Activated CD8-positive, alpha-beta T cell treated with anti-CD3 and anti-CD28 coated beads for 36 hours (primary cell): Measurements from ENCODE around the gene FSTL4. TPM values are rescaled to one million over a fixed set of nuclear protein-coding genes. Genes with fewer than 3 reads are reported as not detected.
A peak's percentile ranks its signal among the peaks of the same experiment; 100 is the strongest.

ENCODE experiments used
- ATAC-seq: fragments of 200-7000 bp; cut with Tn5 transposase; one replicate; pipeline ENCODE4 v1.10.0; 2021; ENCODE audit warnings: mild to moderate bottlenecking, moderate library complexity
- CTCF ChIA-PET: fragments of 350-600 bp; sonication (Branson Sonifier 250); formaldehyde crosslinking; loops from one replicate; lab custom pipeline; 2021; ENCODE audit warnings: antibody characterized with exemption; lab: Charles Lee
- POLR2A ChIA-PET: fragments of 350-600 bp; sonication (Branson Sonifier 250); formaldehyde crosslinking; loops from one replicate; lab custom pipeline; 2021; ENCODE audit warnings: antibody characterized with exemption; lab: Charles Lee
- DNase-seq: peaks from one replicate; pipeline ENCODE4 v3.0.0-alpha.2; 2020
- H3K27ac Mint-ChIP-seq: one replicate; pipeline ENCODE4 v1.8.0; 2021; ENCODE audit warnings: mild to moderate bottlenecking, mixed read lengths
- H3K27me3 Mint-ChIP-seq: one replicate; pipeline ENCODE4 v1.8.0; 2021; ENCODE audit warnings: mixed read lengths
- H3K36me3 Mint-ChIP-seq: one replicate; pipeline ENCODE4 v1.8.0; 2021; ENCODE audit warnings: low read depth, mixed read lengths
- H3K4me1 Mint-ChIP-seq: one replicate; pipeline ENCODE4 v1.8.0; 2021; ENCODE audit warnings: low read depth, mixed read lengths
- H3K4me3 Mint-ChIP-seq: one replicate; pipeline ENCODE4 v1.8.0; 2021; ENCODE audit warnings: mild to moderate bottlenecking, moderate library complexity, mixed read lengths
- H3K9me3 Mint-ChIP-seq: one replicate; pipeline ENCODE4 v1.8.0; 2021; ENCODE audit warnings: mixed read lengths
- CTCF ChIP-seq: fragments of 200-600 bp; IDR thresholded peaks from one replicate; pipeline ENCODE4 v1.8.0; 2022; ENCODE audit warnings: antibody characterized with exemption, mild to moderate bottlenecking
- intact Hi-C: fragments of 100-400 bp; cut with micrococcal nuclease; formaldehyde crosslinking; loops from one replicate; pipeline ENCODE4 v1.10.0; 2022
- total RNA-seq, 2 experiments: library from RNA; stranded (reverse); gene quantifications; one replicate each; pipeline ENCODE4 v1.2.3, GENCODE V29; 2021

FSTL4 gene
- total RNA-seq, 2 experiments from 2014 or later: not detected

DNA sequence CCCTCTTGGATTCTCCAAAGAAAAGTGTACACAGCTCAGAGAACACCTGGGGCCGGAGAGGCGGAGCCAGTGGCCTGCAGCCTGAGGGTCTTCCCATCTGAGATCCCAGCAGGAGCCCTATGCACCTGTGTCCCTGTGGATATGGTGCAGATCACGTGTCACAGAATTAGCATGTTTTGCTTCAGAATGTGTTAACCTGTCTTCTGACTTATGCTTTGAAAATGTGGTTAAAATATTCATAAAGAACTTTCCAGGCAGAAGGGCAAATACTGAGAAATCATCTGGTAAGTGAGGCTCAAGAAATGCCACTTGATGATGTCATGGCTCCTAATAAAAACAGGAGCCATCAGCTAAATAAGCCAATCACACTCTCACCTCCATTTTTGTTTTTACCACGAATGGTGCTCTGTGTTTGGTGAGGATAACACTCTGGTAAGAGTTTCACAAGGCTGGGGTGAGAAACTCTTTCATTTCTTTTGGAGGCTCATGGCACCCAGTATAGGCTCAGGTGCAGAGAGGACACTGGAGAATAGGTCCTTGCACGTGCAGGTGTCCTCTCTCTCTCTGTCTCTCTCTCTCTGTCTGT is 279.8 kb downstream of the FSTL4 start:
- DNase-seq (peak; percentile 35), ATAC-seq (peak; percentile 65)
- ChIA-PET POLR2A (no interaction called here), CTCF (interaction anchor here (2.0 kb wide), 1 partner anchor 128 kb away, joined by 5 read pairs; no protein-coding TSS in a partner anchor)
- Mint-ChIP-seq H3K9me3 (no peaks in the 10 kb centered on the region), H3K4me1 (peaks cover 25% of the 10 kb centered on the region), H3K4me3 (no peak overlapping the region), H3K27me3 (no peaks in the 10 kb centered on the region), H3K27ac (peak overlapping the region; percentile 58), H3K36me3 (no peaks in the 10 kb centered on the region)
- TF ChIP-seq CTCF: no peak
- intact Hi-C loops: no loop called here

DNA sequence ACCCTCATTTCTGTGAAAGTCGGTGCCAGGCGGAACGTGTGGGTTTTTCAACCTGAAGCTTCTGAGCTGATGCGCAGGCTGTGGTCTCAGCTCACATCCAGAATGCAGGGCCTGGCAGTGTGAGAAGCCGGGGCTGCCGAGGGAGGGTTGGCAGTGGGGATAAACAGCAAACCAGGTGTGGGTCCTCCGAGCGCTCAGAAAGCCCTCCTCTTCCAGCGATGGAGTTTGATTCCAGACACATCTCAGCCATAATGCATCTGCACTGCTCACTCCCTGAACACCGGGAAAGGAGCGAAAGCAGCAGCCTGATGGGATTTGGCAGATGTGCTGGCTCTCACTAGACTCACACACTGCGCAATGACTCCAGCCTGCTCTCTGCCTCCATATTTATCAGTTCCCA is 280.4 kb downstream of the FSTL4 start:
- Mint-ChIP-seq H3K9me3 (no peaks in the 10 kb centered on the region), H3K4me3 (peak overlapping the region; percentile 6), H3K27me3 (no peaks in the 10 kb centered on the region), H3K4me1 (peaks cover 25% of the 10 kb centered on the region), H3K27ac (peak overlapping the region; percentile 58), H3K36me3 (no peaks in the 10 kb centered on the region)
- DNase-seq (peak; percentile 67), ATAC-seq (peak; percentile 28)
- intact Hi-C loops: no loop called here
- CTCF ChIA-PET: interaction anchor here (2.0 kb wide), 1 partner anchor 128 kb away, joined by 5 read pairs; no protein-coding TSS in a partner anchor
- POLR2A ChIA-PET: no interaction called here
- TF ChIP-seq CTCF: no peak

GRCh38 chr5:133330956-133331355 is 281.4 kb downstream of the FSTL4 start:
- ATAC-seq (no peak), DNase-seq (no peak)
- H3K36me3 Mint-ChIP-seq: no peaks in the 10 kb centered on the region
- intact Hi-C loops: no loop called here
- peak overlapping the region; percentile 58 for H3K27ac Mint-ChIP-seq
- ChIA-PET CTCF (interaction anchor here (2.0 kb wide), 1 partner anchor 129 kb away, joined by 5 read pairs; no protein-coding TSS in a partner anchor), POLR2A (no interaction called here)
- H3K4me3 Mint-ChIP-seq: no peak overlapping the region
- no peaks in the 10 kb centered on the region for H3K27me3 Mint-ChIP-seq
- TF ChIP-seq CTCF: no peak
- peaks cover 21% of the 10 kb centered on the region for H3K4me1 Mint-ChIP-seq
- no peaks in the 10 kb centered on the region for H3K9me3 Mint-ChIP-seq

DNA sequence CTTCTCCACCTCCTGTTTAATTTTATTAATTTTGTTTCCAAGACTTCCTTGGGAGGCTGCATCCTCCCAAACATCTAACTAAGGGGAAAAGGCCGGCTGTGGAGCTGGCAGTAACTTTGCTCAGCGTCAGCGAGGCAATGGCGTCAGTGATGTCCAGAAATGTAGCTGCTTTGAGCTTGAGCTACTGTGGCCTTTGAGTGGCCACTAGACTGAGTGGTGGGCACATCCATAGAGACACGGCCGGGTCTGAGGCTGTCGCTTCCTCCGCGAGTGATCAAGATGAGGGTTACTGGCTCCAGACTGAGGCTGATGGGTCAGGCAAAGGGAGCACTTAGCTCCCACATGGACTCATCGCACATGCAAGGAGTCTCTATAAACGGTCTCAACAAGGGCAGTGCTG is 283.5 kb downstream of the FSTL4 start:
- DNase-seq (no peak), ATAC-seq (no peak)
- H3K9me3 Mint-ChIP-seq: no peaks in the 10 kb centered on the region
- no peak overlapping the region for H3K4me3 Mint-ChIP-seq
- peaks cover 23% of the 10 kb centered on the region for H3K4me1 Mint-ChIP-seq
- intact Hi-C loops: no loop called here
- CTCF ChIA-PET: no interaction called here
- no peaks in the 10 kb centered on the region for H3K27me3 Mint-ChIP-seq
- H3K27ac Mint-ChIP-seq: no peak overlapping the region
- TF ChIP-seq CTCF: no peak
- H3K36me3 Mint-ChIP-seq: no peaks in the 10 kb centered on the region
- POLR2A ChIA-PET: no interaction called here

DNA sequence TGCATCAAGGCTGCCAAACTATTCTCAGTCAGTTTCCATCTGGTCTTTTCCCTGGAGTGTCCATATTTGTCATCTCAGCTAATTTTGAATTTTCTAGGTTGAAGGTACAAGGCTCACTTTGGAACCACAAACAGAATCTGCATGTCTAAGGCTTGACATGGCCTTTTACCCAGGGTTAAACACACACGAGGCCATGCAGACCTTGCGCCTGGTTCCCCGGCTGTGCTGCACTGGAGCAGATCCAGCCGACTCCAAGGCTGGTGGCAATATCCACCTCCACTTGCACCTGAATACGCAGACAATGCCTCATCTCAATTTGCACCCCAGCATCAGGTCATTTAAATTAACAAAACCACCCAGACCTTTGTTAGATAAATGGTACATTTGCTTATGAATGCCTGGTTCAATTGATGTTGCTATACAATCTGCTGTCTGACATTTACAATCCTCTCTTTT is 284.4 kb downstream of the FSTL4 start:
- H3K4me3 Mint-ChIP-seq: no peak overlapping the region
- peaks cover 20% of the 10 kb centered on the region for H3K4me1 Mint-ChIP-seq
- intact Hi-C loops: no loop called here
- CTCF ChIA-PET: interaction anchor here (2.0 kb wide), 1 partner anchor 217 kb away, joined by 5 read pairs; no protein-coding TSS in a partner anchor
- POLR2A ChIA-PET: no interaction called here
- H3K27ac Mint-ChIP-seq: no peak overlapping the region
- no peak for DNase-seq
- no peaks in the 10 kb centered on the region for H3K27me3 Mint-ChIP-seq
- no peak for ATAC-seq
- TF ChIP-seq CTCF: no peak
- H3K36me3 Mint-ChIP-seq: no peaks in the 10 kb centered on the region
- H3K9me3 Mint-ChIP-seq: no peaks in the 10 kb centered on the region
